HL-60/S4 treated with phorbol 12-myristate 13-acetate at 8.2 ng/mL for 4 days and 3 days (cell line): ENCODE data around the gene RLBP1.

Experiments used
- in situ Hi-C: fragments of 300-500 bp; cut with MboI; formaldehyde crosslinking; loops from 2 replicates; pipeline ENCODE4 v1.15.0; 2022; ENCODE audit warnings: low sequenced_read_pairs

The RLBP1 gene

DNA sequence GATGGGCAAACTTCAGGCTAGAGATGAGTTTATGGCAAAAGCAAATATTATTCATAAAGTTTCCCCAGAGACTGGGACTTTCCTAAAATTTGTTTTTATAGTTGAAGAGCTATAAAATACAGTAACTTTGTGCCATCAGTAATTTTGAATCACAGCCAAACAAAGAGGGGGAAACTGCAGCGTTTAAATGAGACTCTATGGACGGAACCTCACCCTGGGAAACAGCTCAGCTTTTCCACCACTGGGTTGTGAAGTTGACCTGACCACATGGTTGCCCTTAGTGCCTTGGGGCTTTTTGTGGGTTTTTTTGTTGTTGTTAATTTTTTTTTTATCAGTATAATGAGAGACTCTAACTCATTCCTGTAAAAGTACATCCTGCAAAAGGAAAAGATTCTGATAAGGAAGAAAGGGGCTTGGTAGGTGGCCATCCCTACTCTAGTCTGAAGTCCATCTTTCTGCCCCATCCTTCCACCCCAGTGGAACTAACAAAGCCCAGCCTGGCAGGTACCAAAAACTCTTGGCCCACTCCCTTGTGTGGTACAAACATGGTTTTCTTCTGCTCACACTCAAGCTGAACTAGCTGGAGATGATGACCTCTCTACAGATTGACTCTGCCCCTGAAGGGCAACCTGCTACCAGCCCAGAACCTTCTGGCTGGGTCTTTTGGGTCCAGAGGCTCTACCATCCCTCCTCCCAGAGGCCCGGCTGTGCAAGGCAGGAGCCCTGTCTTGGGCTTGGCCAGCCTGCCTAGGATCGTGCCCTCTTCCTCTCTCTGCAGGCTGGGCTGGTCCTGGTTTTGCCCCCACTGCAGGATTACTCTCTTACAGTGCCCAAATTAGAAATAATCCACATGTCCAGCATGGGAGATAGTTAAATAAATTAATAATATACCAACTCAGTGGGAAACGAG, 41.2 kb downstream of the RLBP1 start:
- in situ Hi-C loops: loop anchor here (5.0 to 25.0 kb wide), 2 partner anchors 123 to 268 kb away; partner anchors contain the start of gene MFGE8

DNA sequence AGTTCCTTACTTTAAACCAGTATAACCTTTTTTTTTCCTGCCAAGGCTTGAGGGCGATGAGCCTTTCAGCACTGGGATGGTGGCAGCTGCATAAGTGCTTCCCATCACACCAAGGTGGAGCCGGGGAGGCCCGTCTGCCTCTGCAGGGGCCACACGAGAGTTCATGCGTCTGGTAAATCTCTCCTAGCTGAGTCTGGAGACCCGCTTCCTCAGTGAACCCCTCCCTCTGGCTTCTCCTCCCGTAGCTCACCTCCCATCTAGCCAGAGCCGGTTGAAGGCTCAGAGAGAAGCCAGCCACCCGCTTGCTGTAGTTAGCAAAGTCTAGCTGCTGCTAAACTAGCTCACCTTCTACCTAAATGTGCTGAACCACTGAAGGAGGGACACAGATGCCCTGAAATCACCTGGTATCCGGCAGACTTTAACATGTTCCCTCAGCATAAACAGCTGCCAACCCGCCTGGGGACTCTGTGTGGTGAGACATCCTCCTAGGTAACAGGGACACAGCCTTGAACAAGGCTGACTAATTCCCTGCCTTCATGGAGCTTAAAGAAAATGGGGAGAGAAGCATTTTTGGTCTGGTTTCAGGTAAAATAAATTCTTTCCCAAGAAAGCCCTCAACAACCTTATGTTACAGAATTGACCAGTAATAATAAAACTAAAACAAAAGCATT, 42.9 kb downstream of the RLBP1 start:
- in situ Hi-C loops: loop anchor here (5.0 to 25.0 kb wide), 2 partner anchors 121 to 266 kb away; partner anchors contain the start of gene MFGE8

DNA sequence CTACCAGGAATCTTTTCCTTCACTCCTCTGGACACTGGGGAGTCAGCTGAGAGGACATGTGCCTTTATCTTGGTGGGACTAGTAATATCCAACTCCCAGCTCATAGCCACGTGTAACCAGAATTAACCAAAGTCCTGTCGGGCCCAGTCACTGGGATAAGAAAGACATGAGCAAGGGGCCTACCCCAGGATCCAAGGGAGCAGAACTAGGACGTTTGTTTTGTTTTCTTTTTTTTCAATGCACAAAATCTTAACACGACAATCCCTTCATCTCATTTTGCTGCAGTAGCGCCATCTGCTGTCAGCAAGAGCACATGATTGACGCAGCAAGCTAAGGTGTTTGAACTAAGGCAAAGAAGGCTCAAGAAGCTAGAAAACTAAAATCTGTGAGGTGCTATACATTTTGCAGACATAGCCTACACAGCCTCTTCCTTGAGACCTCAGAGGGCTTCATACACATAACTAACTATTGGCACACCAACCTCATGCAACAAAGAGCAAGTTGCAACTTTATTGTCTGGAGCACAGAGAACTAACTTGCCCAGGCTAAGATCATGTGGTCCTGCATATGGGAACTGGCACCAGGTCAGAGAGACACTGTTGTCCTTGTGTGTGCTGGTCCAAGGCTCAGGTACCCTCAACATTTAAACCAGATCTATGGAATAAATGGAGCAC, 43.6 kb downstream of the RLBP1 start:
- in situ Hi-C loops: loop anchor here (5.0 to 25.0 kb wide), 2 partner anchors 120 to 265 kb away; partner anchors contain the start of gene MFGE8

DNA sequence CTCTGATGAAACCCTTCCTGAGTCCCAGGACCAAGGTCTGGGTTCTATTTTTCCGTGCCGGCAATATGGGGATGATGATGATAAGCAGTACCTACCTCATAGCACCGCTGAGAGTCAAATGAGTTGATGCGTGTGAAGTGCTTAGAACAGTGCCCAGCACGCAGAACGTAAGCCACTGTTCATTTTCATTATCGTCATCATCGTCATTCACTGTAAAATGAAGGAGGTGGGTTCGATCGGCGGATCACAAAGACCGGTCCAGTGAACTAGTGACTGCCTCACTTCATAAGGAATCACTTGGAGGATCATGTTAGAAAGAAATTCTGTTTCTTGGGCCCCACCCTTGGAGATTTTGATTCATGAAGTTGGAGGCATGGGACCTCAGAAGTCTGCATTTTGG, 44.3 kb downstream of the RLBP1 start:
- in situ Hi-C loops: loop anchor here (5.0 to 25.0 kb wide), 2 partner anchors 120 to 265 kb away; partner anchors contain the start of gene MFGE8

DNA sequence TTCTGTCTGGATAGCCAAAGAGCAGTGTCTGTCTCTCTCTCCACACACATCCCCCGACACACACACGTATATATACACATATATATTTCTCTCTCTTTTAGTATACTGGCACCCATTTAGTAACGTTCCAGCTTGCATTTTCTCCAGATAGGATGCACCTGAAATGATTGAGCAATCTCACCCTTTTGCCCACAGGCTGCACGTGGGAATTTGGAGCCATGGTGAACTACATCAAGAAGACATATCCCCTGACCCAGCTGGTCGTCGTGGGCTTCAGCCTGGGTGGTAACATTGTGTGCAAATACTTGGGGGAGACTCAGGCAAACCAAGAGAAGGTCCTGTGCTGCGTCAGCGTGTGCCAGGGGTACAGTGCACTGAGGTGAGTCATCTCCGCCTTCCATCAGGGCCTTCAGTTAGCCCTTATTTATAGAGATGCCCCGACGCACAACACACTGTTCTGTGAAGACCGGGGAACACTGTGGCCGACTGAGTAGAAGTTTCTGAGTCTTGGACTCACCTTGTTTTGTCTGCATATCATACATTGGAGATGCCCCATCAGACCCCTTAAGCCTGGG, 45.7 kb downstream of the RLBP1 start:
- in situ Hi-C loops: loop anchor here (5.0 to 25.0 kb wide), 2 partner anchors 118 to 263 kb away; partner anchors contain the start of gene MFGE8

DNA sequence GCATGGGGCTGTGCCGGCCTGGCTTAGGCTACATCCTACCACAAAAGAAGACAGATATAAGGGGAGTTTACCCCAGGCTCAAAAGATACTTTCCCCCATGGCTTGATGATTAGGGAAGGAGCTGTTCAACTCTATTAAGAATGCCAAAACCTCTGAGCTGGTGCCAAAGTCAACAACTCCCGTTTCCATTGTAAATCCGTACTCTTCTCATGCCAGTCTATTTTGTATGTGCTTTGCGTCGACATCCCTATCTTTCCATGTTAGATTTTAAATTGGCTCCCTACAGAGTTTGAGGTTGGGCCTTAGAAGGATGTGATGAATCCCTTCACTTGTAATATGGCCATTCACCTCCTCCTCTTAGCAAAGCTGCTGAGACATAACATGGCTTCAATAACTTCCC, 46.9 kb downstream of the RLBP1 start:
- in situ Hi-C loops: no loop called here

DNA sequence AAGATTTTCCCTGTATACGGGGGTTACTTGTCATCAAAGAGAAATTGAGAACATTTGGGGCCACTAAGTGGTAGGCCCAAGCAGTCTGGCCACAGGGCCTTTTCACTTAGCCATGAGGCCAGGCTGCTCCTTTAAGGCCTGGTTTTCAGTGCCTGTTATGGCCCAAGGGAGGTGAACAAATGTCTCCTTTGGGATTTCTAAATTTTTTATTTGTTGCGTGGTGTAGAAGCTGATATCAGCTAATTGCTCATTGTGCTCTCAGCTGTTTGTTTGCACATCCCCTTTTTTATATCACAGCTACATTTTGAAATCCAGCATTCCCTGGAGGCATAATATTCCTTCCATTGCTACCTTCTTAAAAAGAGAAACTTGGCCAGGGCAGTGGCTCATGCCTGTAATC, 48.5 kb downstream of the RLBP1 start:
- in situ Hi-C loops: no loop called here

DNA sequence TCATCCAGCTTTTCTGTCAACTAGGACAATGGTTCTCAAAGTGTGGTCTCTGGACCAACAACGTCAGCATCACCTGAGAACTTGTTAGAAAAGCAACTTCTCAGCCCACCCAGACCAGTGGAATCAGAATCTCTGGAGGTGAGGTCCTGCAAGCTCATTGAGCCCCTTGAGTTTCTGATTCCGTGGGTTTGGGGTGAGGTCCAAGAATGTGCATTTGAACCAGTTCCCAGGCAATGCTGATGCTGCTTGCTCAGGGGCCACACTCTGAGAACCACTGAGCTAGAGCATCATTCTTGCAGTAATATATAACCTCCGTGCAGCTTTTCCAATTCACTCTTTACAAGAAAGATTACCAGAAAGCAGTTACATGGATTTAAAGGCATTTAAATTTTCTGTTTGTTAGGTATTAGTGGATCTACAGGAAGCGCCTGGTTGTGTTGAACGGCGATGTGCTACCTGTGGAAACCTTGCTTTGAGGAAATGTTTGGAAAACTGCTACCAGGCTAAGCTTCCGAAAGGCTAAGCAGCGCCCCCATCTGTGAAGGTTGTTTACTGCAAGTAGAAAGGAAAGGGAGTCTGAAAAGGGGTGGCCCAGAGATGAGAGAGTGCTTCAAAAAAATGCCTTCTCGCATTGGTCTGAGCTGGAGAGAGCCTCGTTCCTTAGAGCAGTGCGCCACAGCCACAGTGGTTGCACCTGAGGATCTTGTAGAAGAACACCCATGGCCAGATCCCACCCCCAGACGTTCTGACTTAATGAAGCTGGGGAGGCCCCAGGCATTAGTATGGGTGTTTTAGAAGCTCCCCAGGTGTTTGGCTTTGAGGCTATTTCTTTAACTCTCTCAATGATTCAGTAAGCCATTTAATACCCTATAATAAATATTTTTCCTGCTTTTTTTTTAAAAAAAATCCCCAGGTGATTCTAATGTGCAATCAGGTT, 50.0 kb downstream of the RLBP1 start:
- in situ Hi-C loops: no loop called here

DNA sequence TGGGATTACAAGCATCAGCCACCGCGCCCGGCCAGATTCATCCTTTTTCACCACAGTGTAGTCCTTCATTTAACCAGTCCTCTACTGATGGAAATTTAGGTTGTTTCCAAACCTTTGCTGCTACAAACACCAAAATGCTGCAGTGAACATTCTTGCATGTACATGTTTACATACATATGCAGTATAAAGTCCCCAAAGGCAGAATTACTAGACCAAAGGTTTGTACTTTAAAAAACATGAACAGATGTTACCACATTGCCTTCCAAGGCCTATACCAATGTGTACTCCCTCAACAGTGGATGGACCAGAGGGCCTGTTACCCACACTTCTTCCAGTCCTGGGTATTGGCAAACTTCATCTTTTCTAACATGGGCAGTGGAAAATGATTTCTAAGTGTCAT, 51.0 kb downstream of the RLBP1 start:
- in situ Hi-C loops: no loop called here

DNA sequence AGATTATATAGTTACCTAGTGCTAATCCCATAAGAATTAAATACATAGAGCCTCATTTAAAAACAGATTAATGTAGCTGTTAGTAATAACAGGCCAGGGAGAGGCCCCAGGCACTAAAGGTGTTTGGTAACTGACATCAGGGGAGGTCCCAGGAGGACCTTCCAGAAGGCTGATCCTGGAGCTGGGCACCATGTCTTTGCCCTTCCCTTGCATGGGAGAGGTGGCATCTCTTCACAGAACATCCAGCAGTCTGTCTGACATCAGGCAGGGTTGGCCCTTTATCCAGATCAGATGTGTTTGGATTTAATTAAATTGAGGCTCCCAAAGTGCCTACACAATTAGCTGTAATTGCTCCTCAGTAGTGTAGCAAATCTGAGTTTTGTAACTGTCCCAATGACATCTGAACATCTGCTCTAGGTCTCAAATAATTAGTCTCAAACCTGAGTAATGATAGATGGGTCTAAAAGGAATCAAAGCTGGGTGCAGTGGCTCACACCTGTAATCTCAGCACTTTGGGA, 53.0 kb downstream of the RLBP1 start:
- in situ Hi-C loops: no loop called here

DNA sequence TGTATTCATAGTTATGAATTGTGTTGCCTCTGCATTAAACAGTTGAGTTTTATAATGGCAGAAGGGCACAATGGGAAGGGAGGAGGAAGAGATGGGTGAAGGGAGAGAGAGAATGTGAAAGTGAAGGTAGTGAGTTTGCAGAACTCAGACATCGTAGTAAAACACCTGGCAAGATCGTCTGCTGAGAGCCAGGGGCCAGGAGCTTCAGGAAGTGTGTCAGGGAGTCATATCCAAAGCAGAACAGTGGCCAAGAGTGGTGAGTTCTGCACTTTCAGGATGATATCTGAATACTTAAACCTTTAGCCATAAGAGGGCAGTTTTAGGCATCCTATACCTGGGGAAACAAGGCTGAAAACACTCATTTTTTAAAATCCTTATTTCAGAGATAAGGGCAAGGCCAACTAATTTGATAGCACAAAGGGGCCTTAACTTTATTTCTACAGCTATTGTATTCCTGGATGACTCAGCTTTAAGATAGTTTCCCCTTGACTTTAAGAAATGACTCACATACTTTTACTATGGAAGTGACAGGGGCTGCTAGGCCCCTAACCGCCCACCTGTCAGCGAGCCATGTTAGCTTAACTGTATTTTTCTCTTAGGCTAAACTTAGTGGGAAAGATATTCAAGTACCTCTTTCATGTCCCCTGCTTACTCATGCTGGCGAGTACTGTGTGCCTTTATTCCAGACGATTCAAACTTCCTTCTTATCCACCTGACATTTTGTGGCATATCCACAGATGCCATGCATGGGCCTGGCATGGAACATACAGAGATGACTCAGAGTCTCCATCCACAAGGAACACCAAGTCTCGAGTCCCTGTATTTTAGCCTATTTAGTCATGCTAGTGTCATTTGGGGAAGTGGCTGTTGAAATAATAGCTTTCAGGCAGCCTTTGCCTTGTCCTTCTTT, 53.9 kb downstream of the RLBP1 start:
- in situ Hi-C loops: no loop called here

DNA sequence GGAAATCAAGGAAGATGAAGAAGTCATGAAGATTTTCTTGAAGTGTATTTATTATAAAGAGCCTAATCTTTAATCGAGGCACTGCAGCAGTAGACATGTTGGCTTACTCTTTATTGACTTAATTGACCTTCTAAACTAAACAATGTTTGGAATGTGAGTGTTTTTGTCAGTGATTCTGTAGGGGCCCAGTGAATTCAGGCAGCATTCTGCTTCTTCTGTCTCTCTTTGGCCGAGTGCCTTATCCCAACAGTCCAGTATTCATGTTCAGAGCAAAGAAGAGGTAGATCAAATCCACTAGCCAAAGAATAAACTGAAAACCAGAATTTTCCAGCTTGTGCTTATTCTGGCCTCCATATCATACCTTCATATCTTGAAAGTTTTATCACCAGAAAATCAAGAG, 55.7 kb downstream of the RLBP1 start:
- in situ Hi-C loops: no loop called here

DNA sequence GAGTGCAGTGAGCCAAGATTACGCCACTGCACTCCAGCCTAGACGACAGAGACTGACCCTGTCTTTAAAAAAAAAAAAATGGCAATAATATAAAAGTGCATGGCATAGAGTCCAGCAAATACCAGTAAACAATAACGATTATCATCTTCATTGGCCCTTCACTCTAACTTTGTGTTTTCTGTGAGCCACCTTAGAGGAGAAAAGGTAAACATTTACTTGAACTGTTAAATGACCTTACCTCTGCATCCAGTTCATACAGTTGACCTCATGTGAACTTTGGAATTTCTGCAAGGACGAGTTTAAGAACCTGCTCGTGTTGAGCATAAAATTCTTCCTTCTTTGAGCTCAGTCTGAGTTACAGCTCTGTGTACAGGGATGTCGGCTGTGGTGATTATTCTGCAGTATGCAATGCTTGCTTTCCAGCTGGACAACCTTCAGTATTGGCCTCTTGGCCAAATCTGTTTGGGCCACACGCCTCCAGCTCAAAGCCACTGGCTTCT, 56.6 kb downstream of the RLBP1 start:
- in situ Hi-C loops: no loop called here

DNA sequence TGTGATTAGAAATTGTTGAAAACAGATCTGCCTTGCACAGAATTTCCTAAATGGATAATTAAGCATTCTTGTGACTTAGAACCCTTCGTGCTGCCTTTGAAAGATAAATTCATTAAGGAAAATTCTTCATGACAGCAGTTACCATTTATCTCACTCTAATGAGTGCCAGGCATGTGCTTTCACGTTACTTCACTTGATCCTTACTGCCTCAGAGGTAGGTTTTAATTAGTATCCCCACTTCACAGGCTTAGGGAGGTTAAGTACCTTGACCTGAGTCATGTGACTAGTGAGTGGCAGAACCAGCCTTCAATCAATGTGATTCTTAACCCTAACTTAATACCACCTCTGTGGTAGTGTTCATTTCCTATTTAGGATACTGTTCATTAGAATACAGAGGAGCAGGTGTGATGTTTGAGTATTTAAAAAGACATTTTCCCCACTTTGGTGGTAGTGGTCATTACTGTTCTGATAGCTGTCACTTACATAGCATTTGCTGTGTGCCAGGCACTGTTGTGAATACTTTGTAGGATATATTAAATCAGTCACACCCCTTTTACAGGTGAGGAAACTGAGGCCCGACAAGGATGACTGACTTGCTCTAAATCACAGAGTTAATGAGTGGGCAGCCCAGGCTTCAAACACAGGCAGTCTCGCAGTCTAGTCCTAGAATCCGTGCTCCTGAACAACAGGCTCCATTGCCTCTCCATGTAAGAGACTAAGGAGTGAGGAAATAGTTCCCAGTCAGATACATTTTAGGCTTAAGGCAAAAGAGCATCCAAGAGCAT, 57.9 kb downstream of the RLBP1 start:
- in situ Hi-C loops: no loop called here

DNA sequence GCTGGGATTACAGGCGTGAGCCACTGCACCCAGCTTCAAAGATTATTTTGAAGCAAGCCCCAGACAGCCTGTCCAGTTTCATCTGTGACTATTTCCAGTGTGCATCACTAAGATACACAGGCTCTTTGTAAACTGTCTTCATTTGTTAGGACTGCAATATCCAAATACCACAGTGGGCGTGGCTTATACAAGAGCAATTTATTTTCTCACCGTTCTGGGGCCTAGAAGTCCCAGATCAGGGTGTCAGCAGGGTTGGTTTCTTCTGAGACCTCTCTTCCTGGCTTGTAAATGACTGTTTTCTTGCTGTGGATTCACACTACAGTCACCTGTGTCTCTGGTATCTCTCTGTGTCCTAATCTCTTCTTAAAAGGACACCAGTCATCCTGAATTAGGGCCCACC, 59.7 kb downstream of the RLBP1 start:
- in situ Hi-C loops: no loop called here
